ENCODE measurements around the gene ATOH8.

ATOH8 gene

DNA sequence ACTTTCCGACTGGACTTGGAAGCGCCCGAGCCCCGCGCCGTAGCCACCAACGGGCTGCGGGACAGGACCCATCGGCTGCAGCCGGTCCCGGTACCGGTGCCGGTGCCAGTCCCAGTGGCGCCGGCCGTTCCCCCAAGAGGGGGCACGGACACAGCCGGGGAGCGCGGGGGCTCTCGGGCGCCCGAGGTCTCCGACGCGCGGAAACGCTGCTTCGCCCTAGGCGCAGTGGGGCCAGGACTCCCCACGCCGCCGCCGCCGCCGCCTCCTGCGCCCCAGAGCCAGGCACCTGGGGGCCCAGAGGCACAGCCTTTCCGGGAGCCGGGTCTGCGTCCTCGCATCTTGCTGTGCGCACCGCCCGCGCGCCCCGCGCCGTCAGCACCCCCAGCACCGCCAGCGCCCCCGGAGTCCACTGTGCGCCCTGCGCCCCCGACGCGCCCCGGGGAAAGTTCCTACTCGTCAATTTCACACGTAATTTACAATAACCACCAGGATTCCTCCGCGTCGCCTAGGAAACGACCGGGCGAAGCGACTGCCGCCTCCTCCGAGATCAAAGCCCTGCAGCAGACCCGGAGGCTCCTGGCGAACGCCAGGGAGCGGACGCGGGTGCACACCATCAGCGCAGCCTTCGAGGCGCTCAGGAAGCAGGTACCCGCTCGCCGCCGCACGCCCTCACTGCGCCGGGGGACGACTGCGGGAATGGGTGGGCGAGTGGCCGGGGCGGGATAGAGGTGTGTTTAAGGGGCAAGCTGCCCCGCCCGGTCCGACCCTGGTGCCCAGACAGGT is 713 bp downstream of the ATOH8 start:
- DNase-seq, result peak; percentile 10

DNA sequence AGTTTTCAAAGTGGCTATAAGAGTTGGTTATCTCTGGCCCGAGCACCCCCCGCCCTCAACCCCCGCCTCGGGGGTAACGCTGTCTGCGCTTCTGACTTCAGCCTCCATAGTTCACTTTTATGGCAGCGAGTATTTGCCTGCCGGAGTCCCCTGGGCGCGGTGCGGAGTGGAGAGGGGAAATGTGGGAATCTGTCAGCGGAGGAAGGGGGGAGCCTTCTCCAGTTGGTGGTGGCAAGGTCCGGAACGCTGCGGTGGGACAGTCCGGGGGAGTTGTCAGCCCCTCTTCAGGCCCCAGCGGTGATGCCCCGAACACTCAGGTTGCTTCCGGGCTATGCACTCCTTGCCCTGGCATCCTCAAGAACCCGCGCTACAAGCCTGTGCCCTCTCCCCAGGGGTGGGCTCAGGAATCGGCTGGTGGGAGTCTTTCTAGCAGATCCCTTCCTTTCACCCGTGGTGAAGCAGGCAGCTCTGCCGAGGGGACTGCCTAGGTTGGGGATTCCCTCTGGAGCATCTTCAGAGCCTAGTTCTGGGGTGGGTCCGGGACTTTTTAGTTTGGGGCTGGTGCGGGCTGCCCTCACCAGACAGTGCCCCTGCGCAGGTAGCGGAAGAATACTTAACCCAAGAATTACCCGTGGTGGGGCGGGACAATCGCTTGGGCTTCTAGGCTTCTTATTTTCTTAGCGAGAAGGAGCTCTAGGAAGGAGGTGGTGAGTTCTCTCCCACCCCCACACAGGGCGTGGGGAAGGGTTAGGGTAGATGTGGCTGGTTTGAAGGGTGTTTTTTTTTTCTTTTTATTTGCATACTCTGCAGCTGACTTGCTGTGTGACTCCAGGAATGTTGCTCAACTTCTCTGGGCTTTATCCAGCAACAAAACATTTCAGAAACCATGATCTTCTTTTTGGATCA is 1.6 kb downstream of the ATOH8 start:
- no peak for DNase-seq

DNA sequence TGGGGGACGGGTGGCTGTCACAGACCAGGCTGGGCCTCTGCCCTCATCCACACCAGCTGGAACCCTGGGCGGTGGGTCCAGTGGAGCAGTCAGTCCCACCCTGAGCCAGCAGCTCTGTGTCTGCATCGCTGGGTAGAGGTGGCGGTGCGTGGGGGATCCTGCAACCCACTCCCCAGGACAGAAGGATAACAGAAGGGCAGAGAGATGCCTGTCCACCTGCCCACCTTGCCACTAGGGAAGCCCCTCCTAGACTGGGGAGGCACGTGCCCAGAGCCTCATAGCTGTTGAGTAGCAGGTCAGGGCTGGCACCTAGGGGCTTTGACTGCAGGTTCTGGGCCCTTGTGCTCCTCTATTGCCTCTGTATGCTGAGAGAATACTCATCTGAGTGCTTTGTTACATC is 2.4 kb downstream of the ATOH8 start:
- DNase-seq, result no peak

DNA sequence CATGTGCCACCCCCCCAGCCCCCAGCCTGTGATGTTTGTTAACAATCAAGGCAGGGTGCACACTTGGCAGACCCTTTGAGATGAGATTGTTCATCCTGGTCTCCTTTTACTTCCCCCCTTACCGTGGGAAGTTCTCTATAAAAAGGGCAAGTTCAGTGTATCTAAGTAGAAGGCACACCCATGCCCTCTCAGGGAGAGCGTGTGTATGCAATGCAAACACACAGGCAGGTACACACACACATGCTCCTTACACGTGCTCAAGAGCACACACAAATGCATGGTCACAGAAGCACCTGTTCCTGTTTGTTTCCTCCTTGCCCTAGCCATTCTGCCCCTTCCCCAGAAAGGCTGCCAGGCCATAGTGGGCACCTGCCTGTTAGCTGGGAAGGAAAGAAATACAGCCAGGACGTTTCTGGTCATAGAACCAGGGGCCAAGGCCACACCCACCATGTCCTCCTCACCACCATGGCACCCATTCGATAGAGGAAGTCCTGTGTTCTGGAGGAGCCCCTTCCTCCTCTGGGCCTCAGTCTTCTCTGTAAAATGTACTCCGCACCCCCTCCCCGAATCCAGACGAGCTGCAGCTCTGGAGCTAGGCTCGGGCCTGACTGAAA is 3.1 kb downstream of the ATOH8 start:
- DNase-seq, result no peak

DNA sequence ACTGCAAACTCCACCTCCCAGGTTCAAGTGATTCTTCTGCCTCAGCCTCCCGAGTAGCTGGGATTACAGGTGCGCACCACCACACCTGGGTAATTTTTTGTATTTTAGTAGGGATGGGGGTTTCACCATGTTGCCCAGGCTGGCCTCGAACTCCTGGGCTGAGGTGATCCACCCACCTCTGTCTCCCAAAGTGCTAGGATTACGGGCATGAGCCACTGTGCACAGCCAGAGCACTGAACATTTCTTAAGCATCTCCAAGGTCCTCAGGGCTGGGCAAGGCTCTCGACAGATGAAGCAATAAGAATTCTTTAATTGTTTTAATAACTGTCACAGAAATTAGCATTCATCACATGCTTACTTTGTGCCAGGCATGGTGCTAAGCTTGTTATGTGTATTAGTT is 4.1 kb downstream of the ATOH8 start:
- no peak for DNase-seq

DNA sequence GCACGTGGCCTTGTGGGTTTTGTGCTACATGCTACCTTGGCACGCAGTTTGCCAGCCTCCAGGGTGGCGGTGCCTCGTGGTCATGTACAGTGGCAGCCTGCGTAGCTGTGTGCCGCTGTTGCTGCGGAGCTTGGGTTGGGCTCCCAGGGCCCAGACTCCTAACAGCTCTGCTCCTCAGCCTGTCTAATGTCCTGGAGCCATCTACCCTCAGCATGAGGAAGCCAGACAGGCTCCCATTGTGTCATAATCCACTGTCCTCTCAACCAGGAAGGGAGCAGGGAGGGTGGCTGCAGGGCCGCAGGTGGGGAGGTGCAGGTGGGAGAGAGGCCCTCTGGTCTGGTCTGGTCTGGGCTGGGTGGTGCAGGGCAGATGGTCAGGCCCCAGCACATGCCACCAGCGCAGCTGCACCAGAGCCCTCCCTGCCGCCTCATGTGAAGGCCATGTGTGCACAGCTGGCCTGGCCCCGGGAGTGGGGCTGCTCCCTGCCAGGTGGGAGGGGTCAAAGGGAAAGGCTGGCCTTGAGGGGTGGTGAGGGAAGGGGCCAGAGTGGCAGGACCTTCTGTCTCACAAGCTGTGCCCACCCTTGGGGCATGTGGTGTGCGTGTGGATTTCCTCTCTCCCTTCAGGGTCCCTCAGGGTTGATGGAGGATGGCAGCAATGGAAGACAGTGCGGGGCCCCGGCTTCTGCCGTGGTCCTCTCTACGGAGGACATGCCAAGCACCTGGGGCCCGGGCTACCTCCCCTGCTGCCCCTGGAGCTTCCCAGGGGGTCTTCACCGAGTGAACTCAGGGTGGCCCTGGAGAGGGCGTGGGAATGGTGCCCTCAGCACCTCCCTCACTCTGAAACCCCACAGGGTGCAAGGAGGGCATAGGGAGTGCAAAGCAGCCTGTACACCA is 4.8 kb downstream of the ATOH8 start:
- DNase-seq, result no peak

DNA sequence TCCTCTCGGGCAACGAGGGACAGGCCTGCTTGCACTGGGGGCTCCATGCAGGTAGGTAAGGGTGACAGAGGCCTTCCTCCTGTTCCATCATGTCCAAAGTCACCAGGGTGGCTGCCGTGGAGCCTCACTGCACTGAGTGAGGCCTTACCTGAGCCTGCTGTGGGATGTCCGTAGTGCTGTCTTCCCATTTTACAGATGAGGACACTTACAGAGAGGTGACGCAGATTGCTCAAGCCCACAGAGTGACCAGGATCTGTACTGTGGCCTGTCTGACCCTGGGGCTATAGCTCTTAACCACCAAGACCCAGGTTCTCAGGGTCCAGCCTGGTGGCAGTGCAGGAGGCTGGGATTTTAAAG is 5.4 kb downstream of the ATOH8 start:
- DNase-seq, result no peak

DNA sequence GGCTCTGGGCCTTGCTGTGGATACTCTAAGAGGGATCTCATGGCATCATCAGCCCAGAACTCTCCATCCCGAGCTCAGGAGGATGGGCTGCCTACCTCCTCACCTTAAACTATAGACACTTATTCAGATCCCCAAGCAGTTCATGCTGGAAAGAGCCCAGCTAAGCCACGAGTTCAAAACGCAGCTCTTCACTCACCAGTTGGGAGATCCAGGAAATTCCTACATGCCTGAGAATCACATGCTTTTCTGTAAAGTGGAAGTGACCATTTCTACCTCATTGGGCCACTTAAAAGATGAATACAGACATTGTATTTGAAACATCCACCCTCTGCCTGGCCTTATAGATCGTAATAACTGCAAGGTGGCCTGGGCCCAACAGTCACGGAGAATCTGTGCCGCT is 6.6 kb downstream of the ATOH8 start:
- no peak for DNase-seq

DNA sequence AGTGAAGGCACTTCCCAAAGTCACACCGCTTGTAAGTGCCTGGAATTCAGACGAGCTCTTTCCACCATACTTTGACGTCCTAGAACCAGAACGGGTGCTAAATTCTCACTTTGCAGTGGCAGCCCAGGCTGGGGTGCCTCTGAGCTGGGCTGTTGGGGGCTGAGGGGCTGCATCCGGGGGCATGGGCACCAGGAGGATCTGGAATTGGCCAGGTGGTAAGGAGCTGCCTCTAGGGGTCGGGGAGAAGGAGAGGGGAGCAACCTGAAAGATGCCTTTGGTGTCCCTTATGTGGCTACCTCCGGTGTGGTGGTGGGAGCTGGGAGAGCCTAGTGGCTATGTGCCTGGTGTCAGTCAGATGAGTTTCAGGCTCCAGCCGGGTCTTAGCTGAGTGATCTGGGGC is 7.1 kb downstream of the ATOH8 start:
- no peak for DNase-seq

DNA sequence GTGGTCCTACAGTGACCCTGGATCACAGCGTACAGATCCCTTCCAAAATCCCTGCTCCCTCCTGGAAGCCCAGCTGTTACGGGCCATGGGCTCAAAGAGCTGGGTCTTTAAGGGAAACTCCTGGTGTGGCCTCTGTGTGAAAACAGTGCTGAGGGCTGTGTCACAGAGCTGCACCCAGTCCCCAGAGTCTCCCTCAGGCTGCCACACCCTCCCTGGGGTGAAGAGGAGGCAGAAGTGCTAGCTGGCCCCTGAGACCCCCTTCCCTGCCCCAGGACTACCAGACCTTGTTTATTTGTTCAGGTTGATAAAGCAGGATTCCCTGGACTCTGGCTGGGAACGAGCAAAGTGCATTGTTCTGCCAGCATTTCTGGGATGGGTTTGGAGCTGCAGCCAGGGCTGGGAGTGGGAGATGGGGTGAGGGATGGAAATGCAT is 7.7 kb downstream of the ATOH8 start:
- DNase-seq, result no peak

DNA sequence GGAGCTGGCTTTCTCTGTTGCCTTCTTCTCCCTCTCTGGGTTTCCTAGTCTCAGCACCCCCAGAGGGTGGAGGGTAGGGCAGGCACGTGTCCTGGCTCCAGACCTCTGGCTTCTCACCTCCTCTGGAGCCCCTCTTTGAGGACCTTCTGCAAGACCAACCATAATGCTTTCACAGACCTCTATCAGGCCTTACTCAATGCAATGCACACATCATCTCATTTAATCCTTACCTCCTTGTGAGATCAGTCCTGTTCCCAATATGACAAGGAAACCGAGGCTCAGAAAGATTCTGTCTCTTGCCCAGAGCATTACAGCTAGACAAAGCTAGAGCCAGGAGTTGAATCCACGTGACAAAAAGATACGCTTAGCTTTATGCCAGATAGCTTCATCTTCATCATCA is 8.2 kb downstream of the ATOH8 start:
- no peak for DNase-seq

DNA sequence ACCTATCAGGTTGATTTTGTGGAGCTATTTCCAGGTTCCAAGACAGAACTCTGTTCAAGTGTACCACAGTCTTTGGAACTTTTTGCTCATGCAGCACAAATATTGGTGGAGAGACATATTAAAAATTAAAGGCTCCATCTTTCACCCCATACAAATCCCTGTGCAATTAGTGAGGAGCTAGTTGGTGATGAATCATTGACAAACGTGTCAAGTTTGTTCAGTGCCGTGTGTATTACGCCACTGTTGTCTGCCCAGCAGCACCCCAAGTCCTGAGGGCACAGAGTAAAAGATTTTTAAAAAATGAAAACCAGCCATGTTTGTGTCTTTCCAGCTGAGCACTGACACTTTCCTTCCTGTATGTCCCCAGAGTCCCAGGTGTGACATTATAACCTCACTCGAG is 9.3 kb downstream of the ATOH8 start:
- DNase-seq, result no peak

DNA sequence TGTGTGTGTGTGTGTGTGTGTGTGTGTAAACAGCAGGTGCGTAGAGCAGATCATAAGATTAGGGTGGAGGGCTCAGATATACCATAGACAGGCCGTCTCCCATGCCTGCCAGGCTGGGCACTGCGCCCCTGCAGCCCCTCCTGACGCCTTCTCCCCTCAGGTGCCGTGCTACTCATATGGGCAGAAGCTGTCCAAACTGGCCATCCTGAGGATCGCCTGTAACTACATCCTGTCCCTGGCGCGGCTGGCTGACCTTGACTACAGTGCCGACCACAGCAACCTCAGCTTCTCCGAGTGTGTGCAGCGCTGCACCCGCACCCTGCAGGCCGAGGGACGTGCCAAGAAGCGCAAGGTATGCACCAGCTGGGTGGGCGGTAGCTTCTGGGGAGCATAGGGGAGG is 10.0 kb downstream of the ATOH8 start:
- DNase-seq, result no peak

DNA sequence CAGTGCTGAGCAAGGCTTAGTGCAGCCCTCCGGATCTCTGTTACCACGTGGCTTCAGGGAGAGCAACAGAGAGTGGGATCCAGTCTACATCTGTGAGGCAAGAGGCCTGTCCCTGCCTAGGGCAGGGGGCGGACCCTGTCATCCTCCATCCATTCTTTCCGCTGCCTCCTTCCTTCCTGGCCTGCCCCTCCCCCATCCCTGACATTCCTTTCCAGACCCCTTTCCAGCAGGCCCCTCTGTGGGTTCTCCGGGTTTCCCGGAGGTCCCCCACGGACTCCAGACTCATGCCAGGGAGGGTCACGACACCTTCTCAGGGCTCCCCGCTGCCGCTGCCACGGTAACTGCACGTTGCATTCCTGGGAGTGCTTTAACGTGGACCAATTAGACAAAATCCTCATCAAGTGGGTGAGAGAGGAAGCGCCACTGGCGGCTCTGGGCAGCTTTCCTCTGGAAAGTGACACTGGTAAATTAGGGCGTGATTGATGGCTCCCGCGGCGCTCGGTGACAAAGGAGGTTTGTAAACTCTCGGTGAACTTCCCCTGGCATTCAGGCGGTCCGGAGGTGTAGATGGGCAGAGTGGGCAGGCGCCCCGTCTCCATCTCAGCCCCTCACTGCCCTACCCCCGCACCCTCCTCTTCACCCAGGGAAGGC is 11.4 kb downstream of the ATOH8 start:
- DNase-seq, result no peak

DNA sequence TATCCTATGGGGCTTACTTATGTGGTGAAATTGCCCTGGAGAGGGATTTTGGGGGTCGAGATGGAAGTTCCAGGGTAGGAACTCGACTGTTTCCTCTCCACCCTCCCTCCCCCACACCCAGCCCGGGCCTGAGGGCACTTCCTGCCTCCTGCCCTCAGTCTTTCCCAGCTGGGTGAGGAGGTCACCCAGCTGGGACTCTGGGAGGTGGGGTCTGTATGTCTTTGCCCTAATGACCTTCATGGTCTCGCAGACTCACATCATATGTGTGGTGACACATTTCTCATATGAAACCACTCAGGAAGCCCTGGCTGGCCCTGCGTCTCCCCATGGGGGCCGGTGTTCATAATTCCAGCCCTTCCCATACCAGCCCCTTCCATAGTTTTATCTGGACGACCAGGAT is 12.4 kb downstream of the ATOH8 start:
- DNase-seq, result no peak

DNA sequence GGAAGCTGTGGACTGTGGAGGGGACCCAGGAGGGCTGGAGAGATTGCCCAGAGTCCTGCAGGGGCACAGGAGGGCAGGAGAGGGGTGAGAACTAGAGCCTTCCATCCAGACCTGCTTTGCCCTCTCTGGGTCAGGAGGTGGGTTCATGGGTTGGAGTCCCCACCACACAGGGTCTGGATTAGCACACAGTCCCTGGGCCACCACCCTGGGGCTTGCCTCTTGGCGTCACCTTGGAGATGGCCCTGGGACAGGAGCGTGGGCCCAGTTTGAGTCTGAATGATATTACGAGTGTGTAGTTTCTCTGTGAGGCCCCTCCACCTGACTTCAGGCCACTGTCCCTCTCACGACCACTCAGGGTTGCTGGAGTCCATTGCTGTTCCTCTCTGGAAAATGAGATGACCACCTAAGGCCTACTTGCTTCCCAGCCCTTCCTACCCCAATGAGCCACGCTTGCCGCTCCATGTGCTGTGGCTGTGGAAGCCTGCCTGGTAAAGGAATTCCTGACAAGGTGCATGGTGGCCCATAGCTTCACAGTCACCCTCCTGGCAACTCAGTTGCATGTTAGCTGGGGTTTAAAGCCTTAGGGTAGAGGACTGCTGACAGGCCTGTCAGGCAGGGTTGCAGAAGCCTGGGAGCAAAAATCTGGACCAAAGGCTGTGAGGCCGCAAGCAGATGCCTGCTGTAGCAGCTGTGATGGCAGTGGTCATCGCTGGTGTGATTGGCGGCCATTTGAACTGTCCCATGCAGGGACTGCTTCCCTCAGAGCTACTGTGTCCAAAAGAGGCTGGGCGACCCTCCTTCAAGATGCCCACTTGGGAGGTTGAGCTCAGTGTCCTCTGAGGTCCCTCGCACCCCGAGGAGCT is 14.2 kb downstream of the ATOH8 start:
- DNase-seq, result no peak

DNA sequence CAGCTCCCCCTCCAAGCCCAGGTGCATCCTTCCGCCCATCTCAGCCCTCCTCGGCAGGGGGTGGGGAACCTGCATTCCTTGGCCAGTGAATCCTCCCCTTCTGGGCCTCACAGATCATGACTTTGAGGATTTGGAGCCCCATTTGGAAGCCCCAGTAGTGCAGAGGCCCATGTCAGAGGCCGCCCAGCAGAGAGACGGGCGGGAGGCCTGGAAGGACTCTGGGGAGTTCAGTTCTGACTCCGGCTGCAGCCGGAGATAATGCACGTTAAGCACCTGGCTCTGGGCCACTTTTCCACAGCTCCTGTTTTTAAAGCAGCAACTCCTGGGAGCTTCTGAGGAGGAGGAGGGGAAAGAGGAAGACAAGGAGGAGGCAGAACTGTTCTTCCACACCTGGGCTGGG is 14.9 kb downstream of the ATOH8 start:
- no peak for DNase-seq

DNA sequence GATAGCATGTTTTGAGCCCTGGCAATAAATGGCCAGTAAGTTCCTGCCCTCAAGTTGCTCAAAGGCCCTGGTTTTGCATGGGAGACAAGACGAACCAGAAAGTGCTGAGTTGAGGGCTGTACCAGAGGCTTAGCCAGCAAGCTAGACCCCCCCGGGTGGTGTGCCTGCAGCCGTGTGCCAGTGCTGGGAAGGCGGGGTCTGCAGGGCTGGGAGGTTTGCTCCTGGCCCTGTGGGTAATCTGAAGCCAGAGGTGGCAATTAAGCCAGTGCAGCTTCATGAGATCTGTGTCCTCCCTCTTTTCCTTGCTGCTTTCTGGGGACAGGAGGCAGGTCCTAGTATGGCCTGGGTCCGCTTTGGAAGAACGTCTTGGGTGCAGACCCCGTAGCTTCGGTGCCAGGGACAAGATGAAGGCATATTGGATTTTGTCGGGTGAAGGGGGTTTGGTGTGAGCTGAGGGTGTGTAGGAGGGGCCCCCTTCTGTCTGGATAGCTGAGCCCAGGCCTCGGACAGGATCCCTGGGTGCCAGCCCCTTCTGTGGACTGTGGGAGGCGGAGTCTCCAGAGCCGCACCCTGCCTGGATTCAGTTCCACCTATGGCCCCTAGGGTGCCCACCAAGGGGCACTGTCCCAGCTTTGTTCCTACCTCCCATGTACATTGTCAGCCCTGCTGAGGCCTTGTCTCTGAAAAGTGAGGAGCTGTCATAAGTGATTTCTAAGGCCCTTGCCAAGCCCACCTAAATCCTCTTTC is 15.6 kb downstream of the ATOH8 start:
- no peak for DNase-seq

DNA sequence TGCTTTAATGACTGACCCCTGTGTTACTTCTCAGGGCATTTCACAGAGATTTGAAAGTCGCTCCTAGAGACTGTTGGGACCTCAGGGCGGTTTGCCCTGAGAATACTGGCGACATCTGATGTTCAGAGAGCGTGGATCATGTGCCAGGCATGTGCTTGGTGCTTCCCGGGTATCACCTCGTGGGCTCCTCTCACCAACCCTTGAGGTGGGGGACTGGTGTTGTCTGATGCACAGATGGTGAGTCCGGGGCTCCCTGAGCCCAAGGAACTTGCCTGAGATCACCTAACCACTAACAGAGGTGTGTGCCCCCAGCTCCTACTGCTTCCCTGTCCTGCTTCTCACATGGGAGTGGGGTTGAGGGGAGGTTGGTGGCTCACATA is 16.2 kb downstream of the ATOH8 start:
- DNase-seq, result no peak

DNA sequence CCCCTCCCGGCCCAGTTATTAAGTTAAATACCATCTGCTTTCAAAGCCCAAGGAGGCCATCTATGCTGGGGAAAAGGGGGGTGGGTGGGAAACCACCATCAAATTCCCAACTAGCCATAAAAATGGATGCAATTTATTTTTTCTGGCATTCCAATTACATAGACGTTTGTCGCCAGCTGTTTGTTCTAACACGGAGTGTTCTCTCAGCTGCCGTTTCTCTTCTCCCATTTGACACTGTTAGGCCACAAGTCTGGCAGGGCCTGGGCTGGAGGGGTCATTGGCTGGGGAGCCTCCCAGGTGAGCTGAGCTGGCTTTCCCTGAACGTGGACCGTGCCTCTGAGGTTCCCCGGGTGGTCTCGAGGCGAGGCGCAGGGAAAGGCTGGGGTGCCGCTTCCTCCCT is 16.6 kb downstream of the ATOH8 start:
- DNase-seq, result no peak

Measured in T-helper 9 cell (primary cell).